HCT116 (cell line): ENCODE results near the gene SOX6. TPM values are rescaled to one million over a fixed set of nuclear protein-coding genes. Genes with fewer than 3 reads are reported as not detected.

Source experiments
- ATAC-seq: fragments of 200-7000 bp; cut with Tn5 transposase; 2 replicates; pipeline ENCODE4 v1.9.1; 2020; ENCODE audit warnings: mild to moderate bottlenecking, moderate library complexity
- BruUV-seq: library from RNA; stranded (reverse); fragments of 400-500 nt; replicated peaks from 2 replicates; lab custom pipeline; 2021; lab: Mats Ljungman, UMichigan
- CTCF ChIA-PET: fragments of 300-600 bp; sonication (Branson Sonifier 250); formaldehyde crosslinking; loops from one replicate; lab custom pipeline; 2021; ENCODE audit warnings: antibody characterized with exemption; lab: Charles Lee
- POLR2A ChIA-PET: fragments of 300-600, 350-600 bp; sonication (Branson Sonifier 250); formaldehyde crosslinking; loops from one replicate; lab custom pipeline; 2021; ENCODE audit warnings: antibody characterized with exemption; lab: Charles Lee
- RAD21 ChIA-PET, 2 experiments: fragments of 300-600 bp; sonication (Branson Sonifier 250); formaldehyde crosslinking; loops; one replicate each; lab custom pipeline; 2023; ENCODE audit warnings: low total read pairs in 2 of 2; ENCODE audit not compliant: uncharacterized antibody in 2 of 2, unreplicated experiment in 2 of 2, low non-redundant PET in 1 of 2; lab: Charles Lee
- DNase-seq: peaks from one replicate; pipeline ENCODE4 v3.0.0-alpha.2; 2010; ENCODE audit warnings: low read depth, low spot score
- H2AFZ ChIP-seq: fragments of 200-600 bp; shearing (Covaris generic), sonication (generic); 2 replicates; pipeline ENCODE4 v1.6.1; 2017; ENCODE audit warnings: low read depth, mixed run types, mixed read lengths, antibody characterized with exemption, low read length; ENCODE audit not compliant: poor library complexity, severe bottlenecking
- H3K27ac ChIP-seq: 2 replicates; pipeline ENCODE4 v1.5.1; 2012; ENCODE audit warnings: low read depth, low read length
- H3K27me3 ChIP-seq: fragments of 200-600 bp; sonication (generic); 2 replicates; pipeline ENCODE4 v1.6.1; 2016; ENCODE audit warnings: mixed run types, low read length, mixed read lengths; ENCODE audit not compliant: insufficient read depth
- H3K36me3 ChIP-seq, 2 experiments: fragments of 200-500 bp in 1 of 2; fragments of 200-600 bp in 1 of 2; sonication (Bioruptor generic) in 1 of 2; sonication (generic) in 1 of 2; 2 replicates each; pipeline versions ENCODE4 v1.5.1 to v1.6.1; 2014 to 2016; ENCODE audit warnings: low read length in 2 of 2, inconsistent platforms in 1 of 2, mixed read lengths in 1 of 2, mixed run types in 1 of 2; ENCODE audit not compliant: insufficient read depth in 2 of 2, control insufficient read depth in 1 of 2
- H3K4me1 ChIP-seq, 2 experiments: fragments of 200-600 bp in 1 of 2; sonication (generic) in 1 of 2; 2 replicates each; pipeline versions ENCODE4 v1.5.1 to v1.6.1; 2012 to 2017; ENCODE audit warnings: low read length in 2 of 2, inconsistent platforms in 1 of 2, mild to moderate bottlenecking in 1 of 2, mixed read lengths in 1 of 2, mixed run types in 1 of 2, moderate library complexity in 1 of 2; ENCODE audit not compliant: insufficient read depth in 2 of 2, control insufficient read depth in 1 of 2
- H3K4me2 ChIP-seq: fragments of 200-600 bp; sonication (generic); 2 replicates; pipeline ENCODE4 v1.6.1; 2017; ENCODE audit warnings: mixed run types, low read length, mixed read lengths
- H3K4me3 ChIP-seq, 2 experiments: fragments of 200-600 bp in 1 of 2; sonication (generic) in 1 of 2; replicated peaks in 1 of 2; 2 replicates each; pipeline ENCODE4 v1.5.1; 2011 to 2016; ENCODE audit warnings: low read length in 2 of 2, control low read depth in 1 of 2, low read depth in 1 of 2, mild to moderate bottlenecking in 1 of 2, mixed read lengths in 1 of 2, mixed run types in 1 of 2
- H3K79me2 ChIP-seq: fragments of 200-600 bp; sonication (generic); 2 replicates; pipeline ENCODE4 v1.6.1; 2017; ENCODE audit warnings: mild to moderate bottlenecking, mixed run types, low read length, moderate library complexity, mixed read lengths; ENCODE audit not compliant: insufficient read depth
- H3K9ac ChIP-seq: fragments of 200-600 bp; sonication (generic); 2 replicates; pipeline ENCODE4 v1.6.1; 2016; ENCODE audit warnings: low read length, mixed read lengths
- H3K9me2 ChIP-seq: fragments of 200-600 bp; sonication (generic), shearing (Covaris generic); 2 replicates; pipeline ENCODE4 v1.6.1; 2017; ENCODE audit warnings: mixed run types, mild to moderate bottlenecking, moderate library complexity; ENCODE audit not compliant: insufficient read depth
- H3K9me3 ChIP-seq, 2 experiments: fragments of 200-500 bp in 1 of 2; fragments of 200-600 bp in 1 of 2; sonication (Bioruptor generic) in 1 of 2; sonication (generic) in 1 of 2; 2 replicates each; pipeline ENCODE4 v1.6.1; 2014 to 2017; ENCODE audit warnings: low read length in 2 of 2, mixed read lengths in 2 of 2, inconsistent platforms in 1 of 2, low read depth in 1 of 2, mild to moderate bottlenecking in 1 of 2, mixed run types in 1 of 2, moderate library complexity in 1 of 2; ENCODE audit not compliant: control insufficient read depth in 1 of 2, insufficient read depth in 1 of 2
- H4K20me1 ChIP-seq: fragments of 200-600 bp; sonication (generic), shearing (Covaris generic); 2 replicates; pipeline ENCODE4 v1.6.1; 2017; ENCODE audit warnings: mixed run types, mild to moderate bottlenecking, moderate library complexity; ENCODE audit not compliant: insufficient read depth
- EGR1 ChIP-seq: IDR thresholded peaks from 2 replicates; pipeline ENCODE4 v1.6.1; 2012; ENCODE audit warnings: low read depth
- EZH2 ChIP-seq: fragments of 200-600 bp; sonication (generic); IDR thresholded peaks from 2 replicates; pipeline ENCODE4 v1.6.1; 2017; ENCODE audit warnings: antibody characterized with exemption, mixed run types
- RAD21 ChIP-seq: IDR thresholded peaks from 2 replicates; pipeline ENCODE4 v1.6.1; 2012; ENCODE audit warnings: low read depth, mild to moderate bottlenecking
- SP1 ChIP-seq: IDR thresholded peaks from 2 replicates; pipeline ENCODE4 v1.6.1; 2012; ENCODE audit warnings: low read depth
- YY1 ChIP-seq: IDR thresholded peaks from 2 replicates; pipeline ENCODE4 v1.6.1; 2011; ENCODE audit warnings: low read length, low read depth, moderate library complexity, mild to moderate bottlenecking; ENCODE audit not compliant: insufficient replicate concordance; ENCODE audit errors: extremely low read depth
- intact Hi-C: fragments of 100-400 bp; cut with micrococcal nuclease; formaldehyde crosslinking; loops from 2 replicates; pipeline ENCODE4 v1.10.0; 2022
- total RNA-seq: library from RNA; stranded (reverse); gene quantifications from one replicate; pipeline ENCODE4 v1.2.1, GENCODE V29; 2021; ENCODE audit not compliant: unreplicated experiment
- TF ChIP-seq, protein P1 (sequence below): IDR thresholded peaks from 2 replicates; pipeline ENCODE4 v1.6.1; 2012; ENCODE audit warnings: low read depth

SOX6 gene
- total RNA-seq, 1 experiment from 2014 or later, result 0.81 TPM

DNA sequence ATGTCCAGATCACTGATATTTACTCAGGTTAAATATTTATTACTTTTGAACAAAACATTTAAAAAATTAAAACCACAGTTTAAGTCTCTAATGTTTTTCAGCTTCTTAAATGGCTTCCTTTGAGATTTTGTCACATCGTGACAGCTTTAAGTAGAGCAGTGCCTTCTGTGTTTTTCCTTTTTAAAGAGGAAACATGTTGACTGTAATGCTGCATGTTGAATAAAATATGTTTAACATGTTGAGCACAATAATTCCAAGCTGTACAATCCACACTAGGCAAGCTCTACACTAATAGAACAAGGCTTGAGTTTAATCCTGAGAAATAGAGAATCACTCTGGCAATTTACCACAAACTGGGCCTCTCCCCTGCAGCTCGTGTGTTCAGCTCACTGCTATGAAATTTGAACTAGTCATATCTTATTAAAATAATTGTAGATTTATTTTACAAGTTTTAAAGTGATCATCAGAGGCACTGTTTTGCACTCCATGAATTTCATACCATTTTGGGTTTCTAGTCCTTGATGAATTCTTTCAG, 368.3 kb downstream of the SOX6 start:
- BruUV-seq, result no TSS peak
- Histone ChIP-seq H3K27ac (no peak overlapping the region), H3K4me2 (no peak overlapping the region), H2AFZ (no peak overlapping the region), H4K20me1 (no peaks in the 10 kb centered on the region), H3K4me1 (0 out of 4 replicates have a peak, but pooled peaks cover 0 to 4% of the 10 kb centered on the region in 2 experiments), H3K27me3 (peaks cover 4% of the 10 kb centered on the region; the same call in 1 of the 2 replicates), H3K9ac (no peak overlapping the region), H3K79me2 (no peaks in the 10 kb centered on the region), H3K36me3 (no peaks in the 10 kb centered on the region), H3K9me3 (no peaks in the 10 kb centered on the region), H3K9me2 (no peaks in the 10 kb centered on the region), H3K4me3 (no peak overlapping the region)
- ATAC-seq (no peak), DNase-seq (no peak)
- ChIA-PET POLR2A (no interaction called here), RAD21 (no interaction called here), CTCF (interaction anchor here (1.2 to 2.0 kb wide), 8 partner anchors 8 to 136 kb away, joined by 3 to 11 read pairs (median 6); no protein-coding TSS in a partner anchor)
- TF ChIP-seq EZH2 (no peak), EGR1 (no peak), YY1 (no peak)
- intact Hi-C loops, result no loop called here

DNA sequence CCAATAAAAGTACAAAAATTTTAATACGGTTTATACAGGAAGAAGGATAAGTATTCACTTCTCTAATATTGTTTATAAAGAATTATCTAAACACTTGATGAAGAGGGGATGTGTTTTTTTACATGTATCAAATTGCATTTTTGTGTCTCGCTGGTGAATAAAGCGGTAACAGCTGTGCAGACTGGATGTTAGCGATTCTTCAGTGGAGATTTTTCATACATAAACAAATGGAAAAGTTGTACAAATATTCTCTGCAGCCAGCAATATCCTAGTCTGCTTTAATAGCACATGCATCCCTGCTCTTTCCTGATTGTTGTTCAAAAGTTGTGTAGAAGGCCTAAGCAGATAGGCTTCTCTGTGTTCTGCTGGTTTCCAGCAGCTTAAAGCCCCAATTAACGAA, 369.3 kb downstream of the SOX6 start:
- no TSS peak for BruUV-seq
- no peak for DNase-seq
- Histone ChIP-seq H3K4me3 (no peak overlapping the region), H3K79me2 (no peaks in the 10 kb centered on the region), H3K4me2 (no peak overlapping the region), H3K4me1 (0 out of 4 replicates have a peak, but pooled peaks cover 0 to 4% of the 10 kb centered on the region in 2 experiments), H3K36me3 (no peaks in the 10 kb centered on the region), H3K9ac (no peak overlapping the region), H2AFZ (no peak overlapping the region), H3K9me2 (no peaks in the 10 kb centered on the region), H4K20me1 (no peaks in the 10 kb centered on the region), H3K9me3 (no peaks in the 10 kb centered on the region), H3K27me3 (peaks cover 4% of the 10 kb centered on the region; the same call in 1 of the 2 replicates), H3K27ac (no peak overlapping the region)
- TF ChIP-seq, protein P1, sequence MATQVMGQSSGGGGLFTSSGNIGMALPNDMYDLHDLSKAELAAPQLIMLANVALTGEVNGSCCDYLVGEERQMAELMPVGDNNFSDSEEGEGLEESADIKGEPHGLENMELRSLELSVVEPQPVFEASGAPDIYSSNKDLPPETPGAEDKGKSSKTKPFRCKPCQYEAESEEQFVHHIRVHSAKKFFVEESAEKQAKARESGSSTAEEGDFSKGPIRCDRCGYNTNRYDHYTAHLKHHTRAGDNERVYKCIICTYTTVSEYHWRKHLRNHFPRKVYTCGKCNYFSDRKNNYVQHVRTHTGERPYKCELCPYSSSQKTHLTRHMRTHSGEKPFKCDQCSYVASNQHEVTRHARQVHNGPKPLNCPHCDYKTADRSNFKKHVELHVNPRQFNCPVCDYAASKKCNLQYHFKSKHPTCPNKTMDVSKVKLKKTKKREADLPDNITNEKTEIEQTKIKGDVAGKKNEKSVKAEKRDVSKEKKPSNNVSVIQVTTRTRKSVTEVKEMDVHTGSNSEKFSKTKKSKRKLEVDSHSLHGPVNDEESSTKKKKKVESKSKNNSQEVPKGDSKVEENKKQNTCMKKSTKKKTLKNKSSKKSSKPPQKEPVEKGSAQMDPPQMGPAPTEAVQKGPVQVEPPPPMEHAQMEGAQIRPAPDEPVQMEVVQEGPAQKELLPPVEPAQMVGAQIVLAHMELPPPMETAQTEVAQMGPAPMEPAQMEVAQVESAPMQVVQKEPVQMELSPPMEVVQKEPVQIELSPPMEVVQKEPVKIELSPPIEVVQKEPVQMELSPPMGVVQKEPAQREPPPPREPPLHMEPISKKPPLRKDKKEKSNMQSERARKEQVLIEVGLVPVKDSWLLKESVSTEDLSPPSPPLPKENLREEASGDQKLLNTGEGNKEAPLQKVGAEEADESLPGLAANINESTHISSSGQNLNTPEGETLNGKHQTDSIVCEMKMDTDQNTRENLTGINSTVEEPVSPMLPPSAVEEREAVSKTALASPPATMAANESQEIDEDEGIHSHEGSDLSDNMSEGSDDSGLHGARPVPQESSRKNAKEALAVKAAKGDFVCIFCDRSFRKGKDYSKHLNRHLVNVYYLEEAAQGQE, result no peak
- TF ChIP-seq SP1, result no peak
- TF ChIP-seq YY1, result no peak
- TF ChIP-seq RAD21, result no peak
- POLR2A ChIA-PET, result no interaction called here
- CTCF ChIA-PET, result interaction anchor here (1.2 to 1.8 kb wide), 2 partner anchors 10 to 11 kb away, joined by 4 to 5 read pairs; no protein-coding TSS in a partner anchor
- RAD21 ChIA-PET, result no interaction called here
- intact Hi-C loops, result no loop called here
- no peak for ATAC-seq
